ENCODE results near the gene SNN.

SNN gene

GRCh38 chr16:11706180-11706742 is 38.0 kb downstream of the SNN start:
- Histone ChIP-seq H3K27ac (replicated peaks; ENCODE audit: low read length) (no peak overlapping the region), H3K18ac (ENCODE audit: low read length) (no peak overlapping the region), H2AK5ac (ENCODE audit: low read depth, low read length) (no peak overlapping the region), H3K9ac (ENCODE audit: low read depth, low read length, poor library complexity) (peak overlapping the region; percentile 25), H3K4me2 (ENCODE audit: insufficient read depth, low read length, poor library complexity, severe bottlenecking) (no peak overlapping the region), H3K4ac (ENCODE audit: low read length) (no peak overlapping the region), H3K14ac (ENCODE audit: low read length) (no peak overlapping the region), H2BK5ac (ENCODE audit: low read length) (no peak overlapping the region), H3K4me3 (ENCODE audit: low read length in 2 of 2) (no peak overlapping the region), H3K79me1 (ENCODE audit: low read depth, low read length) (peaks cover 2% of the 10 kb centered on the region), H3K36me3 (replicated peaks in 1 of 2; ENCODE audit: control insufficient read depth in 2 of 2, insufficient read depth in 2 of 2, low read length in 2 of 2) (peaks cover 3 to 38% of the 10 kb centered on the region in 2 donors), H4K8ac (ENCODE audit: low read depth, low read length) (no peak overlapping the region), H2BK120ac (ENCODE audit: low read depth, low read length) (no peak overlapping the region), H3K4me1 (ENCODE audit: control insufficient read depth in 2 of 2, insufficient read depth in 1 of 2, low read depth in 1 of 2, low read length in 2 of 2) (no peaks in the 10 kb centered on the region), H3K27me3 (ENCODE audit: control insufficient read depth in 3 of 3, insufficient read depth in 3 of 3, low read depth in 1 of 3, low read length in 3 of 3) (no peaks in the 10 kb centered on the region), H2BK12ac (ENCODE audit: low read length) (no peak overlapping the region), H3K23ac (ENCODE audit: low read depth, low read length, poor library complexity) (no peak overlapping the region), H2BK15ac (ENCODE audit: low read length) (no peak overlapping the region), H4K91ac (ENCODE audit: low read depth, low read length, poor library complexity) (no peak overlapping the region), H2AFZ (ENCODE audit: low read length) (no peak overlapping the region), H3K9me3 (replicated peaks in 1 of 2; ENCODE audit: control insufficient read depth in 2 of 2, insufficient read depth in 1 of 2, low read depth in 1 of 2, low read length in 2 of 2) (no peaks in the 10 kb centered on the region)
- DNase-seq (ENCODE audit: low spot score) = no peak
- WGBS, 2 donors (ENCODE audit: extremely low coverage in 2 of 2, insufficient read length in 2 of 2, insufficient replicate concordance in 1 of 2) = no CpG with 5 or more reads among the region's 5 CpGs

- Histone ChIP-seq H2BK120ac (ENCODE audit: low read depth, low read length) (no peak overlapping the region), H3K27ac (replicated peaks; ENCODE audit: low read length) (no peak overlapping the region), H3K79me1 (ENCODE audit: low read depth, low read length) (peaks cover 2% of the 10 kb centered on the region), H2AFZ (ENCODE audit: low read length) (no peak overlapping the region), H2BK12ac (ENCODE audit: low read length) (no peak overlapping the region), H3K36me3 (replicated peaks in 1 of 2; ENCODE audit: control insufficient read depth in 2 of 2, insufficient read depth in 2 of 2, low read length in 2 of 2) (peaks cover 2 to 50% of the 10 kb centered on the region in 2 donors), H3K9ac (ENCODE audit: low read depth, low read length, poor library complexity) (no peak overlapping the region), H4K8ac (ENCODE audit: low read depth, low read length) (no peak overlapping the region), H3K4me2 (ENCODE audit: insufficient read depth, low read length, poor library complexity, severe bottlenecking) (no peak overlapping the region), H2AK5ac (ENCODE audit: low read depth, low read length) (no peak overlapping the region), H2BK15ac (ENCODE audit: low read length) (no peak overlapping the region), H3K9me3 (replicated peaks in 1 of 2; ENCODE audit: control insufficient read depth in 2 of 2, insufficient read depth in 1 of 2, low read depth in 1 of 2, low read length in 2 of 2) (no peaks in the 10 kb centered on the region), H3K23ac (ENCODE audit: low read depth, low read length, poor library complexity) (no peak overlapping the region), H3K18ac (ENCODE audit: low read length) (no peak overlapping the region), H2BK5ac (ENCODE audit: low read length) (no peak overlapping the region), H3K4ac (ENCODE audit: low read length) (no peak overlapping the region), H3K4me1 (ENCODE audit: control insufficient read depth in 2 of 2, insufficient read depth in 1 of 2, low read depth in 1 of 2, low read length in 2 of 2) (no peaks in the 10 kb centered on the region), H3K14ac (ENCODE audit: low read length) (no peak overlapping the region), H3K27me3 (ENCODE audit: control insufficient read depth in 3 of 3, insufficient read depth in 3 of 3, low read depth in 1 of 3, low read length in 3 of 3) (no peaks in the 10 kb centered on the region), H3K4me3 (ENCODE audit: low read length in 2 of 2) (no peak overlapping the region), H4K91ac (ENCODE audit: low read depth, low read length, poor library complexity) (no peak overlapping the region)
- DNase-seq (ENCODE audit: low spot score) = no peak
- no CpG with 5 or more reads among the region's 4 CpGs for WGBS, 2 donors (ENCODE audit: extremely low coverage in 2 of 2, insufficient read length in 2 of 2, insufficient replicate concordance in 1 of 2)
Measured at GRCh38 chr16:11707679-11708197, 39.5 kb downstream of the SNN start.

- Histone ChIP-seq H2BK12ac (ENCODE audit: low read length) (no peak overlapping the region), H2BK5ac (ENCODE audit: low read length) (no peak overlapping the region), H4K91ac (ENCODE audit: low read depth, low read length, poor library complexity) (no peak overlapping the region), H3K79me1 (ENCODE audit: low read depth, low read length) (peaks cover 2% of the 10 kb centered on the region), H3K27ac (replicated peaks; ENCODE audit: low read length) (no peak overlapping the region), H2BK15ac (ENCODE audit: low read length) (no peak overlapping the region), H3K4me1 (ENCODE audit: control insufficient read depth in 2 of 2, insufficient read depth in 1 of 2, low read depth in 1 of 2, low read length in 2 of 2) (no peaks in the 10 kb centered on the region), H3K9ac (ENCODE audit: low read depth, low read length, poor library complexity) (no peak overlapping the region), H3K4me2 (ENCODE audit: insufficient read depth, low read length, poor library complexity, severe bottlenecking) (no peak overlapping the region), H3K18ac (ENCODE audit: low read length) (no peak overlapping the region), H3K36me3 (replicated peaks in 1 of 2; ENCODE audit: control insufficient read depth in 2 of 2, insufficient read depth in 2 of 2, low read length in 2 of 2) (peaks cover 0 to 51% of the 10 kb centered on the region in 2 donors), H3K27me3 (ENCODE audit: control insufficient read depth in 3 of 3, insufficient read depth in 3 of 3, low read depth in 1 of 3, low read length in 3 of 3) (no peaks in the 10 kb centered on the region), H3K9me3 (replicated peaks in 1 of 2; ENCODE audit: control insufficient read depth in 2 of 2, insufficient read depth in 1 of 2, low read depth in 1 of 2, low read length in 2 of 2) (no peaks in the 10 kb centered on the region), H3K14ac (ENCODE audit: low read length) (no peak overlapping the region), H4K8ac (ENCODE audit: low read depth, low read length) (no peak overlapping the region), H3K4me3 (ENCODE audit: low read length in 2 of 2) (no peak overlapping the region), H2AFZ (ENCODE audit: low read length) (no peak overlapping the region), H3K23ac (ENCODE audit: low read depth, low read length, poor library complexity) (no peak overlapping the region), H3K4ac (ENCODE audit: low read length) (no peak overlapping the region), H2AK5ac (ENCODE audit: low read depth, low read length) (no peak overlapping the region), H2BK120ac (ENCODE audit: low read depth, low read length) (no peak overlapping the region)
- WGBS, 2 donors (ENCODE audit: extremely low coverage in 2 of 2, insufficient read length in 2 of 2, insufficient replicate concordance in 1 of 2) = no CpG with 5 or more reads among the region's 1 CpG
- no peak for DNase-seq (ENCODE audit: low spot score)
Measured at GRCh38 chr16:11708421-11708820, 40.2 kb downstream of the SNN start.

GRCh38 chr16:11711662-11712061 is 43.4 kb downstream of the SNN start:
- no peak overlapping the region for H2AK5ac ChIP-seq (ENCODE audit: low read depth, low read length)
- no peak overlapping the region for H3K4ac ChIP-seq (ENCODE audit: low read length)
- no peak overlapping the region for H3K18ac ChIP-seq (ENCODE audit: low read length)
- no peak overlapping the region for H3K23ac ChIP-seq (ENCODE audit: low read depth, low read length, poor library complexity)
- H3K14ac ChIP-seq (ENCODE audit: low read length) = no peak overlapping the region
- H3K27me3 ChIP-seq (ENCODE audit: control insufficient read depth in 3 of 3, insufficient read depth in 3 of 3, low read depth in 1 of 3, low read length in 3 of 3) = no peaks in the 10 kb centered on the region
- no peaks in the 10 kb centered on the region for H3K79me1 ChIP-seq (ENCODE audit: low read depth, low read length)
- H2BK12ac ChIP-seq (ENCODE audit: low read length) = no peak overlapping the region
- no peak for DNase-seq (ENCODE audit: low spot score)
- no peak overlapping the region for H3K9ac ChIP-seq (ENCODE audit: low read depth, low read length, poor library complexity)
- no peak overlapping the region for H3K4me2 ChIP-seq (ENCODE audit: insufficient read depth, low read length, poor library complexity, severe bottlenecking)
- no peak overlapping the region for H2BK120ac ChIP-seq (ENCODE audit: low read depth, low read length)
- H2BK5ac ChIP-seq (ENCODE audit: low read length) = no peak overlapping the region
- no peak overlapping the region for H3K4me3 ChIP-seq (ENCODE audit: low read length in 2 of 2)
- no CpG with 5 or more reads among the region's 4 CpGs for WGBS, 2 donors (ENCODE audit: extremely low coverage in 2 of 2, insufficient read length in 2 of 2, insufficient replicate concordance in 1 of 2)
- H2AFZ ChIP-seq (ENCODE audit: low read length) = no peak overlapping the region
- peaks cover 2 to 63% of the 10 kb centered on the region in 2 donors for H3K36me3 ChIP-seq (replicated peaks in 1 of 2; ENCODE audit: control insufficient read depth in 2 of 2, insufficient read depth in 2 of 2, low read length in 2 of 2)
- no peak overlapping the region for H3K27ac ChIP-seq (replicated peaks; ENCODE audit: low read length)
- H4K91ac ChIP-seq (ENCODE audit: low read depth, low read length, poor library complexity) = no peak overlapping the region
- no peak overlapping the region for H4K8ac ChIP-seq (ENCODE audit: low read depth, low read length)
- no peak overlapping the region for H2BK15ac ChIP-seq (ENCODE audit: low read length)
- no peaks in the 10 kb centered on the region for H3K9me3 ChIP-seq (replicated peaks in 1 of 2; ENCODE audit: control insufficient read depth in 2 of 2, insufficient read depth in 1 of 2, low read depth in 1 of 2, low read length in 2 of 2)
- no peaks in the 10 kb centered on the region for H3K4me1 ChIP-seq (ENCODE audit: control insufficient read depth in 2 of 2, insufficient read depth in 1 of 2, low read depth in 1 of 2, low read length in 2 of 2)
